ENCODE results near the gene MIGA1.

DNA sequence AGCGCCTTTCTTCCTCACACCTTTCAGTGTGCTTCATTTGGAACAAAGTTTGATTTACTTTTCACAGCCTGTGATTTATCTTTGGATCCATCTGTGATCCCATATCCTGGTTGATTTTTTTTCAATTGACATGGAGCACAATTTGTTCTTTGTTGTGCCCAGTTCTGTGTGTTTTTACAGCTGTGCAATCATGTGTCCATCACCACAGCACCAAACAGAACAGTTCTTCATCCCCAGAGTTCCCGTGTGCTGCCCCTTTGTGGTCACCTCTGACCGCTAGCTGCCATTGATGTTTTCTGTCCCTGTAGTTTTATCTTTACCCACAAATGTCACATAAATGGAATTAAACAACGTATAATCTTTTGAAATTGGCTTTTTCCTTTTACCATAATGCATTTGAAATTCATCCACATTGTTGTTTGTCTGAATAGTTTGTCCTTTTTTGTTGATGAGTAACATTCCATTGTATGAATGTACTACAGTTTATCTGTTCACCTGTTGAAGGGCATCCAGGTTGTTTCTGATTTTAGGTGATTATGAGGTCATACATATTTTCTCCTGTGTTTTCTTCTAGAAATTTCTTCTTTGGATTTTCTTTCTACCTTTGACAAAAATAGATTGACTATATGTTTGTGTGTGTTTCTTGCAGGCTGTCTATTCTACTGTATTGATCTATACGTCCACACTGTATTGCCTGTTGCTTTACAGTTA lies 17.4 kb downstream of the MIGA1 start:
- TF ChIP-seq FOS (IDR thresholded peaks at IDR 0.05; ENCODE audit: borderline replicate concordance, extremely low read depth, insufficient read length) (no peak), EP300 (IDR thresholded peaks at IDR 0.05; ENCODE audit: borderline replicate concordance in 1 of 2, control insufficient read depth in 1 of 2, low read depth in 2 of 2, low read length in 2 of 2) (no peak), POLR2A (IDR thresholded peaks at IDR 0.05; ENCODE audit: low read depth, low read length) (no peak), SMC3 (IDR thresholded peaks at IDR 0.05; ENCODE audit: borderline replicate concordance, low read length) (no peak), EZH2 (IDR thresholded peaks at IDR 0.05; ENCODE audit: borderline replicate concordance, control insufficient read depth, low read depth, low read length) (no peak)
- TF ChIP-seq, protein P1, sequence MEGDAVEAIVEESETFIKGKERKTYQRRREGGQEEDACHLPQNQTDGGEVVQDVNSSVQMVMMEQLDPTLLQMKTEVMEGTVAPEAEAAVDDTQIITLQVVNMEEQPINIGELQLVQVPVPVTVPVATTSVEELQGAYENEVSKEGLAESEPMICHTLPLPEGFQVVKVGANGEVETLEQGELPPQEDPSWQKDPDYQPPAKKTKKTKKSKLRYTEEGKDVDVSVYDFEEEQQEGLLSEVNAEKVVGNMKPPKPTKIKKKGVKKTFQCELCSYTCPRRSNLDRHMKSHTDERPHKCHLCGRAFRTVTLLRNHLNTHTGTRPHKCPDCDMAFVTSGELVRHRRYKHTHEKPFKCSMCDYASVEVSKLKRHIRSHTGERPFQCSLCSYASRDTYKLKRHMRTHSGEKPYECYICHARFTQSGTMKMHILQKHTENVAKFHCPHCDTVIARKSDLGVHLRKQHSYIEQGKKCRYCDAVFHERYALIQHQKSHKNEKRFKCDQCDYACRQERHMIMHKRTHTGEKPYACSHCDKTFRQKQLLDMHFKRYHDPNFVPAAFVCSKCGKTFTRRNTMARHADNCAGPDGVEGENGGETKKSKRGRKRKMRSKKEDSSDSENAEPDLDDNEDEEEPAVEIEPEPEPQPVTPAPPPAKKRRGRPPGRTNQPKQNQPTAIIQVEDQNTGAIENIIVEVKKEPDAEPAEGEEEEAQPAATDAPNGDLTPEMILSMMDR (IDR thresholded peaks at IDR 0.05 in 2 of 3, conservative IDR thresholded peaks at IDR 0.05 in 1 of 3; ENCODE audit: control insufficient read depth in 2 of 3, extremely low read depth in 1 of 3, insufficient read depth in 1 of 3, low read depth in 3 of 3, low read length in 3 of 3): no peak
- TF ChIP-seq, protein P2, sequence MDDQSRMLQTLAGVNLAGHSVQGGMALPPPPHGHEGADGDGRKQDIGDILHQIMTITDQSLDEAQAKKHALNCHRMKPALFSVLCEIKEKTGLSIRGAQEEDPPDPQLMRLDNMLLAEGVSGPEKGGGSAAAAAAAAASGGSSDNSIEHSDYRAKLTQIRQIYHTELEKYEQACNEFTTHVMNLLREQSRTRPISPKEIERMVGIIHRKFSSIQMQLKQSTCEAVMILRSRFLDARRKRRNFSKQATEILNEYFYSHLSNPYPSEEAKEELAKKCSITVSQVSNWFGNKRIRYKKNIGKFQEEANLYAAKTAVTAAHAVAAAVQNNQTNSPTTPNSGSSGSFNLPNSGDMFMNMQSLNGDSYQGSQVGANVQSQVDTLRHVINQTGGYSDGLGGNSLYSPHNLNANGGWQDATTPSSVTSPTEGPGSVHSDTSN (IDR thresholded peaks at IDR 0.05; ENCODE audit: insufficient replicate concordance, low read depth, low read length): no peak
- TF ChIP-seq, protein P3, sequence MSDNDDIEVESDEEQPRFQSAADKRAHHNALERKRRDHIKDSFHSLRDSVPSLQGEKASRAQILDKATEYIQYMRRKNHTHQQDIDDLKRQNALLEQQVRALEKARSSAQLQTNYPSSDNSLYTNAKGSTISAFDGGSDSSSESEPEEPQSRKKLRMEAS (IDR thresholded peaks at IDR 0.05; ENCODE audit: low read depth, low read length): no peak
- TF ChIP-seq, protein P4, sequence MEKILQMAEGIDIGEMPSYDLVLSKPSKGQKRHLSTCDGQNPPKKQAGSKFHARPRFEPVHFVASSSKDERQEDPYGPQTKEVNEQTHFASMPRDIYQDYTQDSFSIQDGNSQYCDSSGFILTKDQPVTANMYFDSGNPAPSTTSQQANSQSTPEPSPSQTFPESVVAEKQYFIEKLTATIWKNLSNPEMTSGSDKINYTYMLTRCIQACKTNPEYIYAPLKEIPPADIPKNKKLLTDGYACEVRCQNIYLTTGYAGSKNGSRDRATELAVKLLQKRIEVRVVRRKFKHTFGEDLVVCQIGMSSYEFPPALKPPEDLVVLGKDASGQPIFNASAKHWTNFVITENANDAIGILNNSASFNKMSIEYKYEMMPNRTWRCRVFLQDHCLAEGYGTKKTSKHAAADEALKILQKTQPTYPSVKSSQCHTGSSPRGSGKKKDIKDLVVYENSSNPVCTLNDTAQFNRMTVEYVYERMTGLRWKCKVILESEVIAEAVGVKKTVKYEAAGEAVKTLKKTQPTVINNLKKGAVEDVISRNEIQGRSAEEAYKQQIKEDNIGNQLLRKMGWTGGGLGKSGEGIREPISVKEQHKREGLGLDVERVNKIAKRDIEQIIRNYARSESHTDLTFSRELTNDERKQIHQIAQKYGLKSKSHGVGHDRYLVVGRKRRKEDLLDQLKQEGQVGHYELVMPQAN (conservative IDR thresholded peaks at IDR 0.05): no peak
- TF ChIP-seq, protein P5, sequence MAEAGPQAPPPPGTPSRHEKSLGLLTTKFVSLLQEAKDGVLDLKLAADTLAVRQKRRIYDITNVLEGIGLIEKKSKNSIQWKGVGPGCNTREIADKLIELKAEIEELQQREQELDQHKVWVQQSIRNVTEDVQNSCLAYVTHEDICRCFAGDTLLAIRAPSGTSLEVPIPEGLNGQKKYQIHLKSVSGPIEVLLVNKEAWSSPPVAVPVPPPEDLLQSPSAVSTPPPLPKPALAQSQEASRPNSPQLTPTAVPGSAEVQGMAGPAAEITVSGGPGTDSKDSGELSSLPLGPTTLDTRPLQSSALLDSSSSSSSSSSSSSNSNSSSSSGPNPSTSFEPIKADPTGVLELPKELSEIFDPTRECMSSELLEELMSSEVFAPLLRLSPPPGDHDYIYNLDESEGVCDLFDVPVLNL (IDR thresholded peaks at IDR 0.05; ENCODE audit: low read depth, low read length): no peak

Measured in GM12878 (cell line).